Stimulated activated CD8-positive, alpha-beta memory T cell treated with anti-CD3 and anti-CD28 coated beads, Interleukin-12 subunit alpha, Interleukin-12 subunit beta, amount 100 ng/mL, for 1 hour (primary cell): ENCODE results near the gene IL9R.
"Not testable (repeated sequence)": the region's sequence is repeated elsewhere in the genome, so short reads cannot be mapped to it uniquely, and the experiment has no call there.

ENCODE experiments used
- DNase-seq: peaks from one replicate; pipeline ENCODE4 v3.0.0-alpha.2; 2020; ENCODE audit warnings: low read depth

IL9R gene

GRCh38 chrX:156030474-156030873 lies 33.0 kb downstream of the IL9R start:
- not testable (repeated sequence) for DNase-seq
